DND-41 (cell line): ENCODE measurements around the gene RNF111.
"Not testable (repeated sequence)": the region's sequence is repeated elsewhere in the genome, so short reads cannot be mapped to it uniquely, and the experiment has no call there.

Source experiments
- ATAC-seq: fragments of 200-7000 bp; cut with Tn5 transposase; 3 replicates; pipeline ENCODE4 v1.9.1; 2021; ENCODE audit warnings: low read depth; ENCODE audit not compliant: insufficient read depth
- DNase-seq: peaks from one replicate; pipeline ENCODE4 v3.0.0-alpha.2; 2020
- H2AFZ ChIP-seq: 2 replicates; pipeline ENCODE4 v1.6.0; 2012; ENCODE audit warnings: low read depth, low read length
- H3K27ac ChIP-seq: 2 replicates; pipeline ENCODE4 v1.5.1; 2012; ENCODE audit warnings: low read length, inconsistent platforms
- H3K27me3 ChIP-seq: fragments of 200-600 bp; sonication (generic); 2 replicates; pipeline ENCODE4 v1.6.0; 2012; ENCODE audit warnings: low read length, mild to moderate bottlenecking, inconsistent platforms; ENCODE audit not compliant: insufficient read depth, poor library complexity
- H3K36me3 ChIP-seq: 2 replicates; pipeline ENCODE4 v1.5.1; 2012; ENCODE audit warnings: low read length, inconsistent platforms; ENCODE audit not compliant: insufficient read depth
- H3K4me1 ChIP-seq: 2 replicates; pipeline ENCODE4 v1.5.1; 2012; ENCODE audit warnings: mild to moderate bottlenecking, low read length; ENCODE audit not compliant: insufficient read depth
- H3K4me2 ChIP-seq: 2 replicates; pipeline ENCODE4 v1.6.0; 2012; ENCODE audit warnings: mild to moderate bottlenecking, moderate library complexity, low read length, inconsistent platforms; ENCODE audit not compliant: insufficient read depth
- H3K4me3 ChIP-seq, 2 experiments: fragments of 200-600 bp in 1 of 2; shearing (Covaris generic) in 1 of 2; 2 replicates each; pipeline ENCODE4 v1.5.1; 2012 to 2016; ENCODE audit warnings: inconsistent platforms in 2 of 2, low read length in 2 of 2, mild to moderate bottlenecking in 2 of 2, low read depth in 1 of 2, moderate library complexity in 1 of 2
- H3K79me2 ChIP-seq: 2 replicates; pipeline ENCODE4 v1.6.0; 2012; ENCODE audit warnings: low read length, inconsistent platforms; ENCODE audit not compliant: insufficient read depth
- H3K9ac ChIP-seq: 2 replicates; pipeline ENCODE4 v1.6.0; 2012; ENCODE audit warnings: low read depth, mild to moderate bottlenecking, inconsistent platforms, low read length, moderate library complexity
- H3K9me3 ChIP-seq: 2 replicates; pipeline ENCODE4 v1.5.1; 2012; ENCODE audit warnings: low read length, moderate library complexity, mild to moderate bottlenecking, inconsistent platforms; ENCODE audit not compliant: insufficient read depth, severe bottlenecking
- H4K20me1 ChIP-seq: 2 replicates; pipeline ENCODE4 v1.6.0; 2012; ENCODE audit warnings: low read length; ENCODE audit not compliant: insufficient read depth
- EZH2 ChIP-seq: IDR thresholded peaks from 3 replicates; pipeline ENCODE4 v1.6.1; 2012; ENCODE audit warnings: borderline replicate concordance, low read depth, mild to moderate bottlenecking, moderate library complexity, low read length, inconsistent platforms; ENCODE audit not compliant: severe bottlenecking
- TF ChIP-seq, protein P1 (sequence below): IDR thresholded peaks from 2 replicates; pipeline ENCODE4 v1.5.1; 2012; ENCODE audit warnings: borderline replicate concordance, low read length, moderate library complexity, mild to moderate bottlenecking; ENCODE audit not compliant: poor library complexity, severe bottlenecking; ENCODE audit errors: extremely low read depth

RNF111 gene

DNA sequence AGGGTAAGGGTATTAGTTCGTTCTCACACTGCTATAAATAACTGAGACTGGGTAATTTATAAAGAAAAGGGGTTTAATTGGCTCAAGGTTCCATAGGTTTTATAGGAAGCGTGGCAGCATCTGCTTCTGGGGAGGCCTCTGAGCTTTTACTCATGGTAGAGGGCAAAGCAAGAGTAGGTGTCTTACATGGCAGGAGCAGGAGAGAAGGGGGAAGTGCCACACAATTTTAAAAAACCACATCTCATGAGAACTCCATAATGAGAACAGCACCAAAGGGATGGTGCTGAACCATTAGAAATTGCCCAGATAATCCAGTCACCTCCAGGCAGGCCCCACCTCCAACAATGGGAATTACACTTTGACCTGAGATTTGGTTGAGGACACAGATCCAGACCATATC lies 12.2 kb downstream of the RNF111 start:
- no peaks in the 10 kb centered on the region for H3K27me3 ChIP-seq
- DNase-seq: no peak

DNA sequence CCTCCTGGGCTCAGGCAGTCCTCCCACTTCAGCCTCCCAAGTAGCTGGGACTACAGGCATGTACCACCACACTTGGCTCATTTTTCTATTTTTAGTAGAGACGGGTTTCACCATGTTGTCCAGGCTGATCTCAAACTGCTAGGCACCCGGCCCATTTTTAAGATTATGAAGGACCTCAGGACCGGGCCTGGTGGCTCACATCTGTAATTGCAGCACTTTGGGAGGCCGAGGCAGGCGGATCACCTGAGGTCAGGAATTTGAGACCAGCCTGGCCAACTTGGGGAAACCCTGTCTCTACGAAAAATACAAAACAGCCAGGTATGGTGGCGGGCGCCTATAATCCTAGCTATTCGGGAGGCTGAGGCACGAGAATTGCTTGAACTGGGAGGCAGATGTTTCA lies 12.8 kb downstream of the RNF111 start:
- H3K79me2 ChIP-seq: peaks cover 98% of the 10 kb centered on the region
- not testable (repeated sequence) for H3K9me3 ChIP-seq, H3K9ac ChIP-seq, ATAC-seq, H3K4me1 ChIP-seq, H3K4me3 ChIP-seq, H3K27me3 ChIP-seq, DNase-seq, H3K4me2 ChIP-seq, H3K27ac ChIP-seq, H2AFZ ChIP-seq
- peaks cover 17% of the 10 kb centered on the region for H3K36me3 ChIP-seq
- H4K20me1 ChIP-seq: peaks cover 26% of the 10 kb centered on the region; the same call in 1 of the 2 replicates

More for the DNA sequence above, 12.2 kb downstream of the RNF111 start:
- peaks cover 12% of the 10 kb centered on the region for H3K36me3 ChIP-seq
- ATAC-seq: no peak
- H4K20me1 ChIP-seq: peaks cover 30% of the 10 kb centered on the region; the same call in 1 of the 2 replicates
- TF ChIP-seq, protein P1, sequence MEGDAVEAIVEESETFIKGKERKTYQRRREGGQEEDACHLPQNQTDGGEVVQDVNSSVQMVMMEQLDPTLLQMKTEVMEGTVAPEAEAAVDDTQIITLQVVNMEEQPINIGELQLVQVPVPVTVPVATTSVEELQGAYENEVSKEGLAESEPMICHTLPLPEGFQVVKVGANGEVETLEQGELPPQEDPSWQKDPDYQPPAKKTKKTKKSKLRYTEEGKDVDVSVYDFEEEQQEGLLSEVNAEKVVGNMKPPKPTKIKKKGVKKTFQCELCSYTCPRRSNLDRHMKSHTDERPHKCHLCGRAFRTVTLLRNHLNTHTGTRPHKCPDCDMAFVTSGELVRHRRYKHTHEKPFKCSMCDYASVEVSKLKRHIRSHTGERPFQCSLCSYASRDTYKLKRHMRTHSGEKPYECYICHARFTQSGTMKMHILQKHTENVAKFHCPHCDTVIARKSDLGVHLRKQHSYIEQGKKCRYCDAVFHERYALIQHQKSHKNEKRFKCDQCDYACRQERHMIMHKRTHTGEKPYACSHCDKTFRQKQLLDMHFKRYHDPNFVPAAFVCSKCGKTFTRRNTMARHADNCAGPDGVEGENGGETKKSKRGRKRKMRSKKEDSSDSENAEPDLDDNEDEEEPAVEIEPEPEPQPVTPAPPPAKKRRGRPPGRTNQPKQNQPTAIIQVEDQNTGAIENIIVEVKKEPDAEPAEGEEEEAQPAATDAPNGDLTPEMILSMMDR: no peak
- TF ChIP-seq EZH2: no peak
- no peak overlapping the region for H3K27ac ChIP-seq
- peaks cover 98% of the 10 kb centered on the region for H3K79me2 ChIP-seq
- no peak overlapping the region for H2AFZ ChIP-seq
- no peak overlapping the region for H3K9ac ChIP-seq
- H3K4me2 ChIP-seq: no peak overlapping the region
- no peaks in the 10 kb centered on the region for H3K9me3 ChIP-seq
- H3K4me1 ChIP-seq: no peaks in the 10 kb centered on the region
- H3K4me3 ChIP-seq: no peak overlapping the region

DNA sequence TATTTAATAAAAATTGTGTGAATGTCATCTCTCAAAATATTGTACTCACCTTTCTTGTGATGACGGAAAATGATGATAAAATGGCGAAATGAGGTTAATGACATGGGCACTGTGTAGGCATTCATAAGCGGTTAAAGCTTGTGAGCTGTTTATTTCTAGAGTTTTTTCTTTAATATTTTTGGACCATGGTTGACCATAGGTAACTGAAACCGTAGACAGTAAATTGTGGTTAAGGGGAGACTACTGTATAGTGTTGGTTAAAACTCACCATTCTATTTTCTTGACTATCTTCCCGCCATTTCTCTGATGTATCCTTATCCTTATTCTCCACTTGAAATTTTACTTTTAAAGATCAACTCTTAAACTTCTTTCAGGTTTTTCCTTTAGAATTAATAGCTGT lies 14.5 kb downstream of the RNF111 start:
- H3K4me2 ChIP-seq: no peak overlapping the region

DNA sequence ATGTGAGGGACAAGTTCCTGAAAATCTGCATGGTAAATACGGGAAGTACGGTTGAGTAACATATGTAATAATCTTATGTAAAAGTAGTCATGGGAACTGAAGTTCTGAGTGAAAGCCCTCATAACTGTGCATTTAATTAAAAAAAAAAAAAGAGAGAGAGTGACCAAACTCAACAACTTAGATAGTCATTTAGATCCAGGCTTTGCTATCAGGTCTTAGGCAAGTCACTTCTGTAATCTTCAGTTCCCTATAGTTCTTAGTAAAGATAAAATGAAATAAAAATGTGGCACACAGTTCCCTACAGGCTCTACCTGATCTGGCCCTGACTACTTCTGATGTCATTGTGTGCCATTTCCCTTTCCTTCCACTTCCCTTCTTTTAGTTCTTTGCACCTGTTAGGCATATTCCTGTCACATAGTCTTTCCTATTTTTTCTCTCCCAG lies 15.0 kb downstream of the RNF111 start:
- Histone ChIP-seq H3K27ac (no peak overlapping the region), H3K9me3 (no peaks in the 10 kb centered on the region), H3K36me3 (peaks cover 17% of the 10 kb centered on the region; the same call in 1 of the 2 replicates), H3K27me3 (no peaks in the 10 kb centered on the region), H3K4me3 (no peak overlapping the region), H3K79me2 (peaks cover 96% of the 10 kb centered on the region), H4K20me1 (peaks cover 24% of the 10 kb centered on the region; the same call in 1 of the 2 replicates), H3K4me1 (no peaks in the 10 kb centered on the region), H3K9ac (no peak overlapping the region), H3K4me2 (no peak overlapping the region), H2AFZ (no peak overlapping the region)
- TF ChIP-seq, protein P1: no peak
- no peak for TF ChIP-seq EZH2
- ATAC-seq (no peak), DNase-seq (no peak)

More for the DNA sequence above, 14.5 kb downstream of the RNF111 start:
- no peak for ATAC-seq
- H3K9me3 ChIP-seq: no peaks in the 10 kb centered on the region
- H3K27ac ChIP-seq: no peak overlapping the region
- H2AFZ ChIP-seq: no peak overlapping the region
- no peaks in the 10 kb centered on the region for H3K4me1 ChIP-seq
- H3K4me3 ChIP-seq: no peak overlapping the region
- no peaks in the 10 kb centered on the region for H3K27me3 ChIP-seq
- peaks cover 96% of the 10 kb centered on the region for H3K79me2 ChIP-seq
- H4K20me1 ChIP-seq: peaks cover 26% of the 10 kb centered on the region; the same call in 1 of the 2 replicates
- TF ChIP-seq, protein P1: no peak
- no peak for TF ChIP-seq EZH2
- peaks cover 17% of the 10 kb centered on the region; the same call in 1 of the 2 replicates for H3K36me3 ChIP-seq
- no peak for DNase-seq
- H3K9ac ChIP-seq: no peak overlapping the region
